ENCODE measurements around the gene KMT2A. TPM values are rescaled to one million over a fixed set of nuclear protein-coding genes. Genes with fewer than 3 reads are reported as not detected.

The KMT2A gene
- total RNA-seq, 4 donors from 2014 or later, result 39.3 to 84.8 (median 51.9) TPM

DNA sequence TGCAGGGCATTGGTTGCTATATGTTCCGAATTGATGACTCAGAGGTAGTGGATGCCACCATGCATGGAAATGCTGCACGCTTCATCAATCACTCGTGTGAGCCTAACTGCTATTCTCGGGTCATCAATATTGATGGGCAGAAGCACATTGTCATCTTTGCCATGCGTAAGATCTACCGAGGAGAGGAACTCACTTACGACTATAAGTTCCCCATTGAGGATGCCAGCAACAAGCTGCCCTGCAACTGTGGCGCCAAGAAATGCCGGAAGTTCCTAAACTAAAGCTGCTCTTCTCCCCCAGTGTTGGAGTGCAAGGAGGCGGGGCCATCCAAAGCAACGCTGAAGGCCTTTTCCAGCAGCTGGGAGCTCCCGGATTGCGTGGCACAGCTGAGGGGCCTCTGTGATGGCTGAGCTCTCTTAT, 85.6 kb downstream of the KMT2A start:
- TF ChIP-seq, protein P1, sequence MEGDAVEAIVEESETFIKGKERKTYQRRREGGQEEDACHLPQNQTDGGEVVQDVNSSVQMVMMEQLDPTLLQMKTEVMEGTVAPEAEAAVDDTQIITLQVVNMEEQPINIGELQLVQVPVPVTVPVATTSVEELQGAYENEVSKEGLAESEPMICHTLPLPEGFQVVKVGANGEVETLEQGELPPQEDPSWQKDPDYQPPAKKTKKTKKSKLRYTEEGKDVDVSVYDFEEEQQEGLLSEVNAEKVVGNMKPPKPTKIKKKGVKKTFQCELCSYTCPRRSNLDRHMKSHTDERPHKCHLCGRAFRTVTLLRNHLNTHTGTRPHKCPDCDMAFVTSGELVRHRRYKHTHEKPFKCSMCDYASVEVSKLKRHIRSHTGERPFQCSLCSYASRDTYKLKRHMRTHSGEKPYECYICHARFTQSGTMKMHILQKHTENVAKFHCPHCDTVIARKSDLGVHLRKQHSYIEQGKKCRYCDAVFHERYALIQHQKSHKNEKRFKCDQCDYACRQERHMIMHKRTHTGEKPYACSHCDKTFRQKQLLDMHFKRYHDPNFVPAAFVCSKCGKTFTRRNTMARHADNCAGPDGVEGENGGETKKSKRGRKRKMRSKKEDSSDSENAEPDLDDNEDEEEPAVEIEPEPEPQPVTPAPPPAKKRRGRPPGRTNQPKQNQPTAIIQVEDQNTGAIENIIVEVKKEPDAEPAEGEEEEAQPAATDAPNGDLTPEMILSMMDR (IDR thresholded peaks at IDR 0.05), result no peak
- DNase-seq (ENCODE audit: low spot score), result no peak
- ATAC-seq (ENCODE audit: low FRiP score), result peak; percentile 48

DNA sequence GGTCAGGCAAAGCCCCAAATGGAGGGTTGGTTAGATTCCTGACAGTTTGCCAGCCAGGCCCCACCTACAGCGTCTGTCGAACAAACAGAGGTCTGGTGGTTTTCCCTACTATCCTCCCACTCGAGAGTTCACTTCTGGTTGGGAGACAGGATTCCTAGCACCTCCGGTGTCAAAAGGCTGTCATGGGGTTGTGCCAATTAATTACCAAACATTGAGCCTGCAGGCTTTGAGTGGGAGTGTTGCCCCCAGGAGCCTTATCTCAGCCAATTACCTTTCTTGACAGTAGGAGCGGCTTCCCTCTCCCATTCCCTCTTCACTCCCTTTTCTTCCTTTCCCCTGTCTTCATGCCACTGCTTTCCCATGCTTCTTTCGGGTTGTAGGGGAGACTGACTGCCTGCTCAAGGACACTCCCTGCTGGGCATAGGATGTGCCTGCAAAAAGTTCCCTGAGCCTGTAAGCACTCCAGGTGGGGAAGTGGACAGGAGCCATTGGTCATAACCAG, 86.3 kb downstream of the KMT2A start:
- no peak for DNase-seq (ENCODE audit: low spot score)
- TF ChIP-seq, protein P1 (IDR thresholded peaks at IDR 0.05), result no peak
- ATAC-seq (ENCODE audit: low FRiP score), result peak; percentile 77

DNA sequence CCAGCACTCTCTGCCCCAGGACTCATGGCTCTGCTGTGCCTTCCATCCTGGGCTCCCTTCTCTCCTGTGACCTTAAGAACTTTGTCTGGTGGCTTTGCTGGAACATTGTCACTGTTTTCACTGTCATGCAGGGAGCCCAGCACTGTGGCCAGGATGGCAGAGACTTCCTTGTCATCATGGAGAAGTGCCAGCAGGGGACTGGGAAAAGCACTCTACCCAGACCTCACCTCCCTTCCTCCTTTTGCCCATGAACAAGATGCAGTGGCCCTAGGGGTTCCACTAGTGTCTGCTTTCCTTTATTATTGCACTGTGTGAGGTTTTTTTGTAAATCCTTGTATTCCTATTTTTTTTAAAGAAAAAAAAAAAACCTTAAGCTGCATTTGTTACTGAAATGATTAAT, 88.1 kb downstream of the KMT2A start:
- TF ChIP-seq, protein P1 (IDR thresholded peaks at IDR 0.05), result no peak
- ATAC-seq (ENCODE audit: low FRiP score), result no peak
- DNase-seq (ENCODE audit: low spot score), result no peak

DNA sequence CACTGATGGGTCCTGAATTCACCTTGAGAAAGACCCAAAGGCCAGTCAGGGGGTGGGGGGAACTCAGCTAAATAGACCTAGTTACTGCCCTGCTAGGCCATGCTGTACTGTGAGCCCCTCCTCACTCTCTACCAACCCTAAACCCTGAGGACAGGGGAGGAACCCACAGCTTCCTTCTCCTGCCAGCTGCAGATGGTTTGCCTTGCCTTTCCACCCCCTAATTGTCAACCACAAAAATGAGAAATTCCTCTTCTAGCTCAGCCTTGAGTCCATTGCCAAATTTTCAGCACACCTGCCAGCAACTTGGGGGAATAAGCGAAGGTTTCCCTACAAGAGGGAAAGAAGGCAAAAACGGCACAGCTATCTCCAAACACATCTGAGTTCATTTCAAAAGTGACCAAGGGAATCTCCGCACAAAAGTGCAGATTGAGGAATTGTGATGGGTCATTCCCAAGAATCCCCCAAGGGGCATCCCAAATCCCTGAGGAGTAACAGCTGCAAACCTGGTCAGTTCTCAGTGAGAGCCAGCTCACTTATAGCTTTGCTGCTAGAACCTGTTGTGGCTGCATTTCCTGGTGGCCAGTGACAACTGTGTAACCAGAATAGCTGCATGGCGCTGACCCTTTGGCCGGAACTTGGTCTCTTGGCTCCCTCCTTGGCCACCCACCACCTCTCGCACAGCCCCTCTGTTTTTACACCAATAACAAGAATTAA, 88.6 kb downstream of the KMT2A start:
- no peak for DNase-seq (ENCODE audit: low spot score)
- no peak for ATAC-seq (ENCODE audit: low FRiP score)
- TF ChIP-seq, protein P1 (IDR thresholded peaks at IDR 0.05), result no peak

DNA sequence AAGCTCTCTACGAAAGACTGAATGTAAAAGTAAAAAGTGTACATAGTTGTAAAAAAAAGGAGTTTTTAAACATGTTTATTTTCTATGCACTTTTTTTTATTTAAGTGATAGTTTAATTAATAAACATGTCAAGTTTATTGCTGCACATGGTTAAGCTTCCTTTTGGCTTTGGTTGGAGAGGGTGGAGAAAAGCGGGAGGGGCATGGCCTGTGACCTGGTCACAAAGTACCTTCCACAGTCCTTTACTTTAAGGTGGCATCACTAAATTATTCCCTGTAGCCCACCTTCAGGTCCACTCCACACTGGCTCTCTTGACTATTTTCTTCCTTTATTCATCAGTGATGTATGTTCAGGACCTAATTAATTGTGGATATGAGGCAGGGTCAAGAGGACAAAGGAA, 90.4 kb downstream of the KMT2A start:
- no peak for ATAC-seq (ENCODE audit: low FRiP score)
- no peak for DNase-seq (ENCODE audit: low spot score)
- TF ChIP-seq, protein P1 (IDR thresholded peaks at IDR 0.05), result no peak

DNA sequence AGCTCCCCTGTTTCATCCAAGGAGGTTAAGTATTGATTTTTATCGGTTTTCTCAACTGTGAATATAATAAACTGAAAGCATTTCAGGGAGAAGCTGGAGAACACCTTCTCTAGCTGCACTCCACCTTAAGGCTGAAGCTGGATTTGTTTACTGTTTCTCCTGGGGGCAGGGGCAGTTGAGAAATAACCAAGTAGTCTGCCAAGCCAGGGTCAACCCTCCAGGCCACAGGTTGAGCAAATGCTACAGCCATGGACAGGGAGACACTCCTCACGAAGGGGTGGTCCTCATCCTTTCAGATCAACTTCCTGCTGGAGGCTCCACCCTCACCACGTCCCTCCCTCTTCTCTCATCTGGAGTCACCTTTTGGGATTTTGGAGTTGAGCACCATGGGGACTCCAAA, 90.8 kb downstream of the KMT2A start, which contains the start of gene TTC36:
Gene TTC36, plus strand, starts transcription at position 366 of the 400 bp plus-strand sequence. Its CDS starts 21 bp downstream, at position 387.
- ATAC-seq (ENCODE audit: low FRiP score) (no peak), DNase-seq (ENCODE audit: low spot score) (no peak)
- TF ChIP-seq, protein P1 (IDR thresholded peaks at IDR 0.05), result no peak

DNA sequence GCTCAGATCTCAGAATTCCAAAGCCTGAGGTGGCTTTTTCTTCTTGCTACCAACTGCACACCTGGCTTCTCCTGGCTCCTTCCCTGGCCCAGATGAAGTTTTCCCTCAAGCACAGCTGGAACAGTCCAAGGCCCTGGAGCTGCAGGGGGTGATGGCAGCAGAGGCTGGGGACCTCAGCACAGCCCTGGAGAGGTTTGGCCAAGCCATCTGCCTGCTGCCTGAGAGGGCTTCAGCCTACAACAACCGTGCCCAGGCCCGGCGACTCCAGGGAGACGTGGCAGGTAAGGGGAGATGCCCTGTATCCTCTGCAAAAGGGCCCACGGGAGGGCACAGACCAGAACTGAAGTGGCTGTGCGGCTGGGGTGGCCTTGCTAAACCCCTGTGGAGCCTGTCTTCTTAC, 92.2 kb downstream of the KMT2A start:
- TF ChIP-seq, protein P1 (IDR thresholded peaks at IDR 0.05), result no peak
- no peak for ATAC-seq (ENCODE audit: low FRiP score)
- DNase-seq (ENCODE audit: low spot score), result no peak
